Transverse colon (tissue), 3 donors: ENCODE data around the gene SMAD3.

Experiments used
- CTCF ChIP-seq, 5 experiments: fragments of 200-600 bp in 3 of 5; fragments of 450-650 bp in 2 of 5; sonication (generic) in 3 of 5; IDR thresholded peaks; 1 replicate in 2 of 5; 2 replicates in 3 of 5; pipeline ENCODE4 v1.5.1; 2016 to 2017; ENCODE audit warnings: antibody characterized with exemption in 5 of 5, inconsistent platforms in 3 of 5, mild to moderate bottlenecking in 2 of 5, moderate library complexity in 1 of 5
- POLR2A ChIP-seq: fragments of 450-650 bp; IDR thresholded peaks from one replicate; pipeline ENCODE4 v1.6.1; 2016; ENCODE audit warnings: antibody characterized with exemption, mild to moderate bottlenecking, moderate library complexity

- TF ChIP-seq CTCF (IDR thresholded peaks at IDR 0.05) (no peak), POLR2A (no peak)
Observed at GRCh38 chr15:67186226-67186649, 120.8 kb downstream of the SMAD3 start.
